Hematopoietic multipotent progenitor cell treated with erythropoietin and hydrocortisone succinate and interleukin-3 and kit ligand, for 6 days (in vitro differentiated cells): ENCODE results near the gene ENTPD8.

ENCODE experiments used
- DNase-seq: peaks from one replicate; pipeline ENCODE4 v3.0.0-alpha.2; 2015

Gene ENTPD8

GRCh38 chr9:137441289-137441934 is at the start of gene ENTPD8:
TSS of gene ENTPD8 (minus strand) at chr9:137441357. CDS start at chr9:137438285, 3,072 bp downstream.
- DNase-seq = peak; percentile 34

GRCh38 chr9:137490532-137491186 is 49.5 kb upstream of the ENTPD8 start:
- DNase-seq = no peak

GRCh38 chr9:137488906-137489305 is 47.7 kb upstream of the ENTPD8 start:
- DNase-seq = no peak

GRCh38 chr9:137488327-137488653 is 47.1 kb upstream of the ENTPD8 start:
- DNase-seq = no peak

- DNase-seq = no peak
Observed at GRCh38 chr9:137487454-137488326, 46.5 kb upstream of the ENTPD8 start.

GRCh38 chr9:137486545-137487453 is 45.6 kb upstream of the ENTPD8 start:
- DNase-seq = no peak

- no peak for DNase-seq
Observed at GRCh38 chr9:137486141-137486490, 45.0 kb upstream of the ENTPD8 start.

- DNase-seq = no peak
Observed at GRCh38 chr9:137485343-137486140, 44.4 kb upstream of the ENTPD8 start.

GRCh38 chr9:137484551-137485315 is 43.6 kb upstream of the ENTPD8 start:
- no peak for DNase-seq

- peak; percentile 60 for DNase-seq
Observed at GRCh38 chr9:137482094-137482781, 41.1 kb upstream of the ENTPD8 start.

- no peak for DNase-seq
Observed at GRCh38 chr9:137480686-137481683, 39.8 kb upstream of the ENTPD8 start.

- DNase-seq = no peak
Observed at GRCh38 chr9:137479892-137480685, 38.9 kb upstream of the ENTPD8 start.

- DNase-seq = no peak
Observed at GRCh38 chr9:137478962-137479861, 38.1 kb upstream of the ENTPD8 start.

- no peak for DNase-seq
Observed at GRCh38 chr9:137478613-137478961, 37.4 kb upstream of the ENTPD8 start.

GRCh38 chr9:137477778-137478612 is 36.8 kb upstream of the ENTPD8 start:
- no peak for DNase-seq

- DNase-seq = no peak
Observed at GRCh38 chr9:137476856-137477255, 35.7 kb upstream of the ENTPD8 start.
